Measurements from ENCODE around the gene HELZ2. TPM values are rescaled to one million over a fixed set of nuclear protein-coding genes. Genes with fewer than 3 reads are reported as not detected.
"Not testable (repeated sequence)": the region's sequence is repeated elsewhere in the genome, so short reads cannot be mapped to it uniquely, and the experiment has no call there.

The HELZ2 gene
- total and polyA plus RNA-seq, 2 donors = 15.5 to 19.9 TPM

GRCh38 chr20:63579017-63579694 is 5.1 kb upstream of the HELZ2 start:
- no peak overlapping the region for H3K27ac ChIP-seq (ENCODE audit: low read depth)
- no peaks in the 10 kb centered on the region for H3K36me3 ChIP-seq (ENCODE audit: insufficient read depth)
- 69% methylated on average over 19 of the region's 19 CpGs for WGBS
- H3K4me1 ChIP-seq (ENCODE audit: insufficient read depth) = no peaks in the 10 kb centered on the region
- DNase-seq (ENCODE audit: extremely low spot score) = no peak
- no peak overlapping the region for H3K4me3 ChIP-seq (ENCODE audit: low read depth, low read length)

GRCh38 chr20:63578224-63579016 is 4.4 kb upstream of the HELZ2 start:
- Histone ChIP-seq H3K4me1 (ENCODE audit: insufficient read depth) (no peaks in the 10 kb centered on the region), H3K36me3 (ENCODE audit: insufficient read depth) (no peaks in the 10 kb centered on the region), H3K4me3 (ENCODE audit: low read depth, low read length) (no peak overlapping the region), H3K27ac (ENCODE audit: low read depth) (no peak overlapping the region)
- 80% methylated on average over 26 of the region's 26 CpGs for WGBS
- no peak for DNase-seq (ENCODE audit: extremely low spot score)

DNA sequence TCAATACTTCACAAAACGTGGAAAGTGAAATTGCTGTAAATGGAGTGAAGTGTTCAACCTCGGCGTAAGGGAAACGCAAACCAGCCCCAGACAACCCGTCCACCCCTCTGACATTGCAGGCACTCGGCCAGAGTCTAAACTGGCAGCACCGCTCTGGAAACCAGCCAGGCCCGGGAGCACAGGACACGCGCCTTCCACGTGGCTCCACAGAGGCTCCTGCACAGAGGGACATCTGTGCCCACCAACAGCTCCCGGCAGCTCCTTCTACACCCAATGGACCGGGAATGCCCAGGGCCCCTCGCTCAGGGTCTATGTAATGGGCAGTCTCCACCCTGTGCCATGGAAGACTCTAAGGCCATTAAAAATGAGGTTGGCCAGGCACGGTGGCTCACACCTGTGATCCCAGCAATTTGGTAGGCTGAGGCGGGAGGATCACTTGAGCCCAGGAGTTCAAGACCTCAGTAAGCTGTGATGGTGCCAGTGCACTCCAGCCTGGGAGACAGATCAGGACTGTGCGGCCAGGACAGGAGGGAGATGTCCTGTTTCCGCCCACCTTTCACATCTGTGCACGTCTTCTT is 3.4 kb upstream of the HELZ2 start:
- no peak for DNase-seq (ENCODE audit: extremely low spot score)
- Histone ChIP-seq H3K27ac (ENCODE audit: low read depth) (no peak overlapping the region), H3K4me3 (ENCODE audit: low read depth, low read length) (no peak overlapping the region), H3K4me1 (ENCODE audit: insufficient read depth) (no peaks in the 10 kb centered on the region), H3K36me3 (ENCODE audit: insufficient read depth) (no peaks in the 10 kb centered on the region)
- 69% methylated on average over 19 of the region's 19 CpGs for WGBS

- Histone ChIP-seq H3K4me1 (ENCODE audit: insufficient read depth) (no peaks in the 10 kb centered on the region), H3K4me3 (ENCODE audit: low read depth, low read length) (no peak overlapping the region), H3K27ac (ENCODE audit: low read depth) (no peak overlapping the region), H3K36me3 (ENCODE audit: insufficient read depth) (no peaks in the 10 kb centered on the region)
- 82% methylated on average over 7 of the region's 7 CpGs for WGBS
- DNase-seq (ENCODE audit: extremely low spot score) = no peak
These were observed 2.3 kb upstream of the HELZ2 start for GRCh38 chr20:63576311-63576710.

DNA sequence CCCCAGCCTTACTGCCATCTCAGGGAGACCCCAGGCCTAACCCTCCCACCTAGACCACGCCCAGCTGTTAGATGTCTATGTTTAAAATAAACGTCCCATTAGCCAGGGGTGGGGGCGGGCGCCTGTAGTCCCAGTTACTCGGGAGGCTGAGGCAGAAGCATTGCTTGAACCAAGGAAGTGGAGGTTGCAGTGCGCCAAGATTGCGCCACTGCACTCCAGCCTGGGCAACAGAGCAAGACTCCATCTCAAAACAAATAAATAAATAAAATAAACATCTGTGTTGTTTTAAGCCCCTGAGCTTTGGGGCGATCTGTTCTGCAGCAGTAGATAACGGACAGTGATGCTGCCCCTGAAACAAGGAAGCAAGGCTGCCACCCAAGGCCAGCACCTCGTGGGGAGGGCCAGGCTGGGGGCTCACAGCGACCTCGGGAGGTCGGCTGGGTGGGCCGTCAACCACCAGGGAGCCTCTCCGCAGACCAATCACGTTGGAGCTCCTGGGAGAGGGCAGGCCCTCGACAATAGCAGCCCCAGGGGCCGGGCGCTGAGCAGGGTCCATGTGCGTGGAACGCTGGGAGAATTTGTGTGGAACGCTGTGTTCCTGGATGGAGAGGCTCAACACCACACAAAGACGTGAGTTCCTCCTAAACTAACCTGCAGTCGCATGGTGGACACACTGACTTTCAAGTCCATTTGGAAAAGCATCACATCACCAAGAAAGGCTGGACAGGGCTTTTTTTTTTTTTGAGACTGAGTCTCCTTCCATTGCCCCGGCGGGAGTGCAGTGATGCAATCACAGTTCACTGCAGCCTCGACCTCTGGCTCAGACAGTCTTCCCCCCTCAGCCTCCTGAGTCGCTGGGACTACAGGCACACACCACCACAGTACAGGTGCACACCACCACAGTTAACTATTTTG is 1.0 kb upstream of the HELZ2 start:
- no peak overlapping the region for H3K4me3 ChIP-seq (ENCODE audit: low read depth, low read length)
- H3K27ac ChIP-seq (ENCODE audit: low read depth) = no peak overlapping the region
- no peaks in the 10 kb centered on the region for H3K4me1 ChIP-seq (ENCODE audit: insufficient read depth)
- WGBS = 67% methylated on average over 28 of the region's 28 CpGs
- no peaks in the 10 kb centered on the region for H3K36me3 ChIP-seq (ENCODE audit: insufficient read depth)
- no peak for DNase-seq (ENCODE audit: extremely low spot score)

DNA sequence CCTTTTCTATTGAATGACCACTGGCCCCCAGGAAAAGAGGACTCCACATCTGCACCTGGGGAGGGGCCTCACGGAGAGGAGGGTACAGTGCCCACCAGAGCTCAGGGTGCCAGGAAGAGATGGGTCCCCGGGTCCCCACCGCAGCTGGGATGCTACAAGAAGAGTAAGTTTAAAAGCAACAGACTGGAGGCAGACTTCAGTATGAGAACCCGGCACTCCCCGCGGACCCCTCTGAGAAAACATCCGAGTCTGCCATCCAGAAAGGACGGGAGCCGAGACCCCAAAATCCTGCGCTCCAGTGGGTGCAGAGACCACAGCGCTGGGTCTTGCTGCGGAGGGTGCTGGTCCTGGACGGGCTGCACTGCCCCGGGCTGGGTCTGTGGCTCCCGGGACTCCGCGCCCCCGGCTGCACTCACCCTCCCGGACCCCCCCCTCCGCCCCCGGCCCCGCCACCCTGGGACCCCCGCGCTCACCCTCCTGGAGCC is 350 bp downstream of the HELZ2 start:
- WGBS = 4% methylated on average over 24 of the region's 24 CpGs
- no peak for DNase-seq (ENCODE audit: extremely low spot score)
- H3K27ac ChIP-seq (ENCODE audit: low read depth) = no peak overlapping the region

DNA sequence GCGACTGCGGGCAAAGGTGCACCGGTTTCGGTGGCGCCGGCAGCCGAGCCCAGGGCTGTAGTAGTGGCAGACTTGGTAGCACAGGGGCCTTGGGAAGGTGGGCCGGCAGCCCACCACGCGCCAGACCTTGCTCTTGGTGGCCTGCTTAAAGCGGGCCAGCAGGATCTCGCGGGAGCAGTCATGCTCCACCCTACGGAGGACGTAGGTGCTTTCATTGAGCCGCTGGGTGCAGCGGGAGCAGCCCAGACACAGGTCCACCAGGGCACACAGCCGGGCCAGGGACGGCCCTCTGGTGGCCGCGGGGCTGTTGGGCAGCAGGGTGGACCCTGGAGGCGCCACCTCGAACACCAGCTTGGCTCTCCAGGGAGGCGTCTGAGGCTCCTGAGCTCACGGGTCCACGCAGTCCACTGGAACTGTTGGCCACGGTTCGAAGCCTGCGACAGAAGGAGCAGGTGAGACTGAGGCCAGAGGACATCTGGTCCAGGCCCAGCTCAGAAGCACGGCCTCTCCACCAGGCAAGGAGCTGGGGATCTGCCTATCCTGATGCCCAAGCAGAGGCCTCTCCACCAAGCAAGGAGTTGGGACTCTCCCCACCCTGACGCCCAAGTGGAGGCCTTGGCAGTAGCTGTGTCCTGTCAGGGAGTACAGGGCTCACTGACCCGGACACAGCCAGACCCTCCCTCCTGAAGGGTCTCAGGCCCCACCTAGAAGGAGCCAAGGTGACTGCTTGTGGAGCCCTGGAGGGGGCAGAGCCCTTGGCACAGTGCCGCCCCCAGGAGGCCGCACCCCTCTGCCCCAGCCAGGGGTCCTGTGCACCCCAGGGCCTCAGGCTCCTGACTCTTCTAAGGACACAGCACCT is 1.0 kb downstream of the HELZ2 start:
- peak overlapping the region; percentile 90 for H3K4me3 ChIP-seq (ENCODE audit: low read depth, low read length)
- H3K27ac ChIP-seq (ENCODE audit: low read depth) = no peak overlapping the region
- WGBS = 91% methylated on average over 34 of the region's 34 CpGs
- no peaks in the 10 kb centered on the region for H3K4me1 ChIP-seq (ENCODE audit: insufficient read depth)
- no peak for DNase-seq (ENCODE audit: extremely low spot score)
- no peaks in the 10 kb centered on the region for H3K36me3 ChIP-seq (ENCODE audit: insufficient read depth)

More for the DNA sequence above, 350 bp downstream of the HELZ2 start:
- Histone ChIP-seq H3K36me3 (ENCODE audit: insufficient read depth) (no peaks in the 10 kb centered on the region), H3K4me3 (ENCODE audit: low read depth, low read length) (peak overlapping the region; percentile 90), H3K4me1 (ENCODE audit: insufficient read depth) (no peaks in the 10 kb centered on the region)

GRCh38 chr20:63572071-63572787 is 1.8 kb downstream of the HELZ2 start:
- 94% methylated on average over 48 of the region's 48 CpGs for WGBS
- no peak overlapping the region for H3K4me3 ChIP-seq (ENCODE audit: low read depth, low read length)
- no peak overlapping the region for H3K27ac ChIP-seq (ENCODE audit: low read depth)
- no peak for DNase-seq (ENCODE audit: extremely low spot score)
- H3K4me1 ChIP-seq (ENCODE audit: insufficient read depth) = no peaks in the 10 kb centered on the region
- H3K36me3 ChIP-seq (ENCODE audit: insufficient read depth) = no peaks in the 10 kb centered on the region

- H3K4me3 ChIP-seq (ENCODE audit: low read depth, low read length); H3K4me1 ChIP-seq (ENCODE audit: insufficient read depth); H3K27ac ChIP-seq (ENCODE audit: low read depth); H3K36me3 ChIP-seq (ENCODE audit: insufficient read depth); DNase-seq (ENCODE audit: extremely low spot score): not testable (repeated sequence)
- WGBS = 68% methylated on average over 8 of the region's 11 CpGs
These were observed 3.0 kb downstream of the HELZ2 start for GRCh38 chr20:63571087-63571478.

DNA sequence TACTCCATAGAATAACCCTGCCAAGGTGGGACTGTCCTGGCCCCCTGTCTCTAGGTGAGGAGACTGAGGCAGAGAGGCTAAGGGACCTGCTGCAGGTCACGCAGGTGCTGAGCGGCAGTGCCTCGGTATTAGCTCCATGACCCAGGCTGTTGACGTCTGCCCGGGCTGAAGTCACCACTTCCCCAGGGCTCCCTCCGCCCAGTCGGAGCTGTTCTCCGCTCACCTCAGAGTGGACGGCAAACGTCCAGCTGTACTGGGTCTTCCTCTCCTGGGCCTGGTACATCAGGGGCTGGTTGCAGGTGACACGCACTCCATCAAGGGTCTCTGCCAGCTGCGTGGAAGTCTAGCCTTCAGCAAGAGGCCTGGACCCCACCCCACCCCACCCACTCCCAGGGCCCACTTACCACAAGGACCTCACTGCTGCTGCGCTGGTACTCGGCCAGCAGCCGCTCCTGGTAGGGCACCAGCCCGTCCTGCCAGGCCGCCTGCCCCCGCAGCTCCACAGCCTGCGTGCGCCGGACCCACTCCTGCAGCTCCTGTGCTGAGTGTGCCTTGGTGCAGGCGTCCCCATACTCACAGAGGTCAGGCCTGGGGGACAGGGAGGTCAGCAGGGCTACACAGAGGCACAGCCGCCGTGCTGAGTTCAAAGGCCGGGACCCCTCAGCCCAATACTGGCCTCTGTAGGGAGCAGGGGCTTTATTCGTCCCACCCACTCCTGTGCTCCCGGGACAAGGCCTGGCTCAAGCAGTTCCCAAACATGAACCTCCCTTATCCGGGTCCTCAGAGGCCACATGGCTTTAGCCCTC is 3.6 kb downstream of the HELZ2 start:
- DNase-seq (ENCODE audit: extremely low spot score) = no peak
- Histone ChIP-seq H3K36me3 (ENCODE audit: insufficient read depth) (no peaks in the 10 kb centered on the region), H3K27ac (ENCODE audit: low read depth) (no peak overlapping the region), H3K4me1 (ENCODE audit: insufficient read depth) (no peaks in the 10 kb centered on the region), H3K4me3 (ENCODE audit: low read depth, low read length) (no peak overlapping the region)
- 90% methylated on average over 28 of the region's 28 CpGs for WGBS

- no peak for DNase-seq (ENCODE audit: extremely low spot score)
- 88% methylated on average over 46 of the region's 46 CpGs for WGBS
- Histone ChIP-seq H3K36me3 (ENCODE audit: insufficient read depth) (no peaks in the 10 kb centered on the region), H3K4me3 (ENCODE audit: low read depth, low read length) (no peak overlapping the region), H3K4me1 (ENCODE audit: insufficient read depth) (no peaks in the 10 kb centered on the region), H3K27ac (ENCODE audit: low read depth) (no peak overlapping the region)
These were observed 4.8 kb downstream of the HELZ2 start for GRCh38 chr20:63568986-63569949.
